SW 1271 (cell line): ENCODE results near the gene SHISA8.
"Not testable (repeated sequence)": the region's sequence is repeated elsewhere in the genome, so short reads cannot be mapped to it uniquely, and the experiment has no call there.

ENCODE experiments used
- DNase-seq, 2 experiments: peaks; one replicate each; lab custom pipeline; 2025; lab: John Stamatoyannopoulos, UW

The SHISA8 gene

DNA sequence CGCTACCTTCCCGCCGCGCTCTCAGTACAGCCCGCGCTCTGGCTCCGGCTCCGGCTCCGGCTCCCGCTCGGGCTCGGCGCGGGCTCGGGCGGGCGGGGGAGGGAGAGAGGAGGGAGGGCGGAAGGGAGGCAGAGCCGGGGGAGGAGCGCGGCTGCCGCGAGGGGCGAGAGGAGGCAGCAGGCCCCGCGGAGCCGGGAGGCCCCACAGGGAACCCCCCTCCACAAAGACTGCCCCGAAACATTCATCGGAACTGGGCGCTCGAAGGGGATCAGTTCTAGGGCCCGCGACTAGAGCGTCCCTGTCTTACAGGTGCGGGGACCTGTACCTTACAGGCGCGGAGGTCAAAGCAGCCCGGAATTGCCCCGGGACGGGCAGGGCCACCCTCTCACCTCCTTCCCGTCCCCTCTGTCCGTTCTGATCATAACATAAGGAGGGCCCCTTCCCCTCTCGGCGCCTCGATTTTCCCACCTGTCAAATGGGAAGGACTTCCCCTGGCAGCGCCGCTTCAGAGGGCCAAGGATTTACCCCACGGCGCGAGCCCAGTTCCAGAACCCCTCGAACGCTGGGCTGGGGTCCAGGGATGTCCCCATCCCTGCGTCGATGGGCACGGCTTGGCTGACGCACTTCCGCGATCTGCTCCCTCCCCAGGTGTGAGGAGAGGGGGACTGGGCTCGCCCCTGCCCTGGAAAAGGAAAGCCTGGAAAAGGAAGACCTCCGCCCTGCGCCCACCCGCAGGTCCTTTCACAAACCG is at the start of gene SHISA8:
Gene SHISA8 (minus strand): TSS at position 40 of the 751 bp plus-strand sequence. CDS start 407 bp downstream, outside the sequence.
- no peak for DNase-seq

DNA sequence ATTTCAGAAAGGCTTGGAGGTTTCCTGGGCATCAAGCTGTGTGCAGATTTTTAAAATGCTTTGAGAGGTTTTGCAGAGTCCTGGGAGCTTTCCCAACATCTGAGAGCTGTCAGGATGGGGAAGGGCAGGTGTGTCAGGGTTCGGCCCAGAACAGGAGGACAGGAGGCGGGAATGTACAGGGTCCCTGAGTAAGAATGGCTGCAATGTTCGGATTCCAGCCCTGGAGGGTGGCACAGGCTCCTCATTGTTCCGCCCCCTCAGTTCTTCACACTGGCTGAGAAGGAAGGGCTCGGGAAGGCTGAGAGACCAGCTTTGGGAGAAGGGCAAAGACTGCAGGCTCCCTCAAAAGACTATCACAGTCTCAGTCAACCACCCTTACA is 49.2 kb upstream of the SHISA8 start:
- DNase-seq = no peak

DNA sequence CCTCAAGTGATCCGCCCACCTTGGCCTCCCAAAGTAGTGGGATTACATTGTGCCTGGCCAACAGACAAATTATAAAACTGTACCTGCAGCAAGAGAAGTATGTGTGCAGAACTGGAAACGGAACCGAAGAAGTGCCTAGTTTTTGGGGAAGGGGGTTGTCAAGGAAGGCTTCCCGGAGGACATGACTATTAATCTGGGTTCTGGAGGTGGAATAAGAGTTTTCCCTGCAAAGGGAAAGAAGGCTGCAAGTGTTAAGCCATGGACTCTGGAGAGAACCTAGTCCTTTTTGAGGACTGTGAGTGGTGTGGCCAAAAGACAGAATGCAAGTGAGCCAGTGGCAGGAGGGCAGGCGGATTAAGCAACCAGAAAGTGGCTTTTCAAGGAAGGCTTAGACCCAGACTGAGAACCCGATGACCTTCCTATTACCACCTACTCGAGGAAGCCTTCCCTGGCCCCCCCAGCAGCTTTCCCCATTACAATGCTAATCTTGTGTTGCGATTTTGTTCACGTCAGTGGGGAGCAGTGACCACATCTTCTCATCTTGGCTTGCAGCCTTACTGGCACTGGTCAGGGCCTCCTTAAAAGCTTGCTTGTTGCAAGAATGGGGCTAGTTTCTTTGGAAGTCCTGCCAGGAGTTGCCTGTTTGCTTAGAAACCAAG is 48.7 kb upstream of the SHISA8 start:
- DNase-seq = no peak

DNA sequence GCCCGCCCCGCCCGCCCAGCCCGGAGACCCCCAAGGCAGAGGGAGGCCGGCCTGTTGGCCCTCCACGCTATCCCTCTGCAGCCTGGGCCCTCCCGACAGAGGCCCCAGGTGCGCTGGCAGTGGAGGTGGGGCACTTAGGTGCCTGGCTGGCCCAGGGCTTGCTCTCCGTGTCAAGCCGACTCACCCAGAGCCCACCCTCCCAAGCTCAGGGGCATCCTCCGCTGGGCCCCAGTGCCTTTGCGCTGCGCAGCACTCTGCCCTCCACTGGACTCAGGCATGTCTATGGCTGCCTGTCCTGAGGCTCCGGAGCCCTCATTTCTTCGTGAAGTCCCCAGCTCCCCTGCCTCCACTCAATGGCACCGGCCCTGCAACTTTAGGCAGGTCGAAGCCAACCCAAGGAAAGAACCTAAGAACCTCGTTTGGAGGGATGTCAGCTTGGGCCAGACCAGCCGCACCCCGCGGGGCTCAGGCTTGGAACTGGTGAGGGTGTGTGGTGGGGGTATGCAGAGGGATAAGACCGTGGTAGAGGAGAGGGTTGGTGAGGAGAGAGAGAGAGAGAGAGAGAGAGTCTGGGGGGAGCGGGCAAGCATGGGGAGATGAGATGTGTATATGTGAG is 43.2 kb upstream of the SHISA8 start:
- DNase-seq = no peak

DNA sequence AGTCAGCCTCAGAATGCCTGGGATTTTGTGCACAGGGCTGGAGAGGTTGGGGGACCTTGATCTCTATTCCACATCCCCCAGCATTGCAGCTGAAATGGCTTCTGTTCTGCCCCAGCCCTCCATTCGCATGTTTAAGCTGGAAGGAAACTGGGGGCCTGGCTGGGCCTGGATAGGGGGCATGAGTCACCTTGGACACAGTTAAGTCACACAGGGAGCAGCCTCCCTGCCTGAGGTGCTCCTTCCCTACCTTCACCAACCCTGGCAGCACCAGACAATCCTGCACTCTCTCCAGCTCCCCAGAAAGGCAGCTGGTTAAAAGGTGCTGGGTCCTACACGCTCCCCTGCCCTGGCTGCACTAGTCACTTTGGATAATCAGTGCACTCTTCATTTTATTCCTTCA is 37.8 kb upstream of the SHISA8 start:
- DNase-seq = no peak

DNA sequence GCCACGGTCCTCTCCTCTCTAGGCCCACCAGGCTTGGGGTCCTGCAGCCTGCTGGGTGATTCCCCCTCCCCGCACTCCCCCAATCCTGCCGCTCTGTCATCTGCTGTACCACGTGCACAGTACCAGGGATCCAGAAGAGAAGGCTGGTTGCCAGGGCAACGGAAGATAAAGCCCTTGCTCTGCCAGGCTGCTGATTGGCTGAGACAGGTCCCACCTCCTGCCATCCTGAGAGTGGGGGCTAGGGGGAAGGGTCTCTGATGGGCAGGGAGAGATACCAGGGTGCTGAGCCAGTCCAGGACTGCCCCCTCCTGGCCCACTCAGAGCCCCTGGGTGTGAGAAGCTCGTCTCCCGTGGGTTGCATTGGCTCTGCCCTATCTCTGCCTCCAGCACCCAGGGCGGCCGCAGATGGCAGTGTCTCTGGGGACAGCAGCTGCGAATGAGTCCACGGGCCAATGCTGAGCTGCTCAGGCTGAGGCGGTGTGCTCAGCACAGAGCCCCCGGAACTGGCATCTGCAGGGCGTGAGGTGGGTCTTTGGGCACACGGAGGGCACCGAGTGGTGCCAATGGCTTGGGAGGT is 37.1 kb upstream of the SHISA8 start, which contains the start of gene SMIM45:
Gene SMIM45 (plus strand): TSS at position 253 of the 577 bp plus-strand sequence.
- no peak for DNase-seq

DNA sequence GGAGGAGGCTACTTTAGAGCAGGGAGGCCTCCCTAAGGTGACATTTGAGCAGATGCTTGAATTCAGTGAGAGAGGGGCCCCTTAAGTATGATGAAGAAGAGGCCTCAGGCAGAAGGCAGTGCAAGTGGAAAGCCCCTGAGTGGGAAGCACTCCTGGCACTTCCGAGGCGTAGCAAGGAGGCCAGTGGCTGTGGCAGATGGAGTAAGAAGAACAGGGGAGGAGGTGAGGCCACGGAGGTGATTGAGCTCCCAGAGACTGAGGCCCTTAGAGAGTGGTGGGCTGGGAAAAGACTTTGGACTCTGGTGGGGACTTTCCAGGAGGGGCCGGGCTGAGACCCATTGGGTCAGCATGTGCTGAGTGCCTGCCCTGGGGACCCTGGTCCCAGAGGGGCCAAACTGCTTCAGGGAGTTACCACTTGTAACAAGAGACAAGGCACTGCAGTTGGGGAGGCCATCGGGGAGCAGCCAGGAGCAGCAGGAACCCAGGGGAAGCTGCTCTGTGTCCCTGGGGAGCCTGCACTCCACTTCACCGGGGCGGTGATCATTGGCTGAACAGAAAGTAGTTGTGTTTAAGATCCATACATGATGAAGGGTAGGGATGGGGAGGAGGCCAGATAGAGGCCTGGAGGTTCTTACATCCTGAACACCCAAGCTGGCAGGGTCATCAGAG is 34.6 kb upstream of the SHISA8 start:
- DNase-seq = no peak

DNA sequence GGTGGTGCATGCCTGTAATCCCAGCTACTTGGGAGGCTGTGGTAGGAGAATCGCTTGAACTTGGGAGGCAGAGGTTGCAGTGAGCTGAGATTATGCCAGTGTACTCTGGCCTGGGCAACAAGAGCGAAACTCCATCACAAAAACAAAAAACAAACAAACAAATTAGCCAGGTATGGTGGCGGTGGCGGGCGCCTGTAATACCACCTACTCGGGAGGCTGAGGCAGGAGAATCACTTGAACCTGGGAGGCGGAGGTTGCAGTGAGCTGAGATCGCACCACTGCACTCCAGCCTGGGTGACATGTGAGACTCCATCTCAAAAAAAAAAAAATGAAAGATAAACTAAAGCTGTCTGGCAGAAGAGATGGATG is 34.0 kb upstream of the SHISA8 start:
- DNase-seq = not testable (repeated sequence)

DNA sequence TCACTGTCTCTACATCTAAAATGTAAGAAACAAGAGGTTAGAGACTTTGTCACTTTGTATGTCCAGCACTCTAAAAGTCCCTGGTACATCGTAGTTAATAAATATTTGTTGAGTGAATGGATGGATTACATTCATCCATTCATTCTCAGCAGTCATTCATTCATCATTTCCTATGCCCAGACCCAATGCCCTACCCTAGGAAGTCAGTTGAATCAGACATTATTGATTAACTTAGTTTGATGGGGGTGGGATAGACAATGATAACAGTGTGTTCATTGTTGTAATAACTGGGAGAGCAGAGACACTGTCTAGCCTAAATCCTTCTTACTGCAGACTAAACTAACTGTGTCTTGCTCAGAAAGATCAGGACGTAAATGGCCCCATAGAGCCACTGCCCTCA is 33.3 kb upstream of the SHISA8 start:
- no peak for DNase-seq

DNA sequence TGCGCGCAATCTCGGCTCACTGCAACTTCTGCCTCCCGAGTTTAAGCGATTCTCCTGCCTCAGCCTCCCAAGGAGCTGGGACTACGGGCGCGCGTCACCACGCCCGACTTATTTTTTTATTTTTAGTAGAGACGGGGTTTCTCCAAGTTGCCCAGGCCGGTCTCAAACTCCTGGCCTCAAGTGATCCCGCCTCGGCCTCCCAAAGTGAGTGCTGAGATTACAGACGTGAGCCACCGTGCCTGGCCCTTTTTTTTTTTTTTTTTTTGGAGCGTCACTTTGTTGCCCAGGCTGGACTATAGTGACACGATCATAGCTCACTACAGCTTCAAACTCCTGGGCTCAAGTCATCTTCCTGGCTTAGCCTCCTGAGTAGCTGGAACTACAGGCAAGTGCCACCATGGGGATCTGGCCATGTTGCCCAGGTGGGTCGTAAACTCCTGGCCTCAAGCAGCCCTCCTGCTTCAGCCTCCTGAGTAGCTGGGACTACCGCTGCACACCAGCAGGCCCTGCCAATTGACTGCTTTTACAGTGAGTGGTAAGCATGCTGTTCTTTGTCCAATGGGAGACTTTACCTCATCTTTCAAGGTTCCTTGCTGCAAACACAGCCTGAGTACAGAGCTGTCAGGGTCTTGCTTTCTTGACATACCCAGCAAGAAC is 32.7 kb upstream of the SHISA8 start:
- no peak for DNase-seq

DNA sequence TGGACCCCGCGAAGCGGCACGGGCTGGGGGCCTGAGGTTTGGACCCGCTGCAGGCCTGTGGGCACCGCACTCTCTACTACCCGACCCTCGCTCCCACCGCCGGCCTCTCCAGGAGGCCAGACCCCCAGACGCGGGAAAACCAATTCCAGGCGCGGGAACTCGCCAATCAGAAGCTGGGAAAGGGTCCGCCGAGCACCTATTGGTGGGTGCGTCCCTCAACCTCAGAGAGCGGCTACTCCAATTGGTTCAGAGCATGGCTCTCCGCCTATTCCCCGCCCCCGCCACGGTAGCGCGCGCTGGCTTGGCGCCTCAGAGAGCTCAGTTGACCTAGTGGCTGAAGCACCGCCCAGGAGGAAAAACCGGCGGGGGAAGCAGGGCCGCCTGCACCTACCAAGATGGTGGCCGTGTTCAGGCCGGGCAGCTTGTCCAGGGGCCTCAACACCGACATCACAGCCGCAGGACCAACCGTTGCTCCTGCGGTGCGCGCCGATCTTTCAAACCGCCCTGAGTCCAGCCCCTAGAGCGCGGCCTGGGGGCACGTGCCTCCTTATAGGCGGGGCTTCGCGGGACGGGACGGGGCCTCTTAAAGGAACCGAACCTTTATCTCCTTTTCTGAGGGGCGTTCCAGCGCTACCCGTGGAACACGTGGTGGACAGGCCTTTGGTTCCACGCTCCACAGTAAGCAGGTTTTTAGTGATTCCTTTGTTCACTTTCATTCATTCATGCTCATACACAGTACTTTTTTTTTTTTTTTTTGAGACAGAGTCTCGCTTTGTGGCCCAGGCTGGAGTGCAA is 32.0 kb upstream of the SHISA8 start, which contains the start of gene CENPM:
Gene CENPM (minus strand): TSS at position 524 of the 795 bp plus-strand sequence. CDS start 76 bp downstream, at position 448.
- DNase-seq = peak; percentile 85 to 93

DNA sequence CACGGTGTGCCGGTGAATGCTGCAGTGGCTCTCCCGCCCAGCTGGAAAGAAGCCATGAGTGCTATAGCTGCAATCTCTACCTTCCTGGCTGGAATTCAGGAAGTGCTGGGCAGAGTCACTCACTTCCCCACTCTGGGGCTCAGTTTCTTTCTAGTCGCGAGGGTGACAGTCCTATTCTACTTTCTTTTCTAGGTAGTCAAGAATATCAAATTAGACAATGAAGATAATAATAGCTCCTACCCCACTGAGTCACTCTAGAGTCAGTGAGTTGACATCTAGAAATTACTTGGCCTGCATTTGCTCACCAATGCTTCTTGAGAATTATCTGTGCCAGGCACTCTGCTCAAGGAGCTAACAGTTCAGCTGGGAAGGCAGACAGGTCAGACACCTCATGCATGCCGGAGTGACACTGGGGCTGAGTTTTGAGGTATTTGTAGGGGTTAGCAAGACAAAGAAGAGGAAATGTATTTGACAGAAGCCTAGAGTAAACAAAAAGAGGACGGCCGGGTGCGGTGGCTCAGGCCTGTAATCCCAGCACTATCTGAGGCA is 28.9 kb upstream of the SHISA8 start:
- no peak for DNase-seq

DNA sequence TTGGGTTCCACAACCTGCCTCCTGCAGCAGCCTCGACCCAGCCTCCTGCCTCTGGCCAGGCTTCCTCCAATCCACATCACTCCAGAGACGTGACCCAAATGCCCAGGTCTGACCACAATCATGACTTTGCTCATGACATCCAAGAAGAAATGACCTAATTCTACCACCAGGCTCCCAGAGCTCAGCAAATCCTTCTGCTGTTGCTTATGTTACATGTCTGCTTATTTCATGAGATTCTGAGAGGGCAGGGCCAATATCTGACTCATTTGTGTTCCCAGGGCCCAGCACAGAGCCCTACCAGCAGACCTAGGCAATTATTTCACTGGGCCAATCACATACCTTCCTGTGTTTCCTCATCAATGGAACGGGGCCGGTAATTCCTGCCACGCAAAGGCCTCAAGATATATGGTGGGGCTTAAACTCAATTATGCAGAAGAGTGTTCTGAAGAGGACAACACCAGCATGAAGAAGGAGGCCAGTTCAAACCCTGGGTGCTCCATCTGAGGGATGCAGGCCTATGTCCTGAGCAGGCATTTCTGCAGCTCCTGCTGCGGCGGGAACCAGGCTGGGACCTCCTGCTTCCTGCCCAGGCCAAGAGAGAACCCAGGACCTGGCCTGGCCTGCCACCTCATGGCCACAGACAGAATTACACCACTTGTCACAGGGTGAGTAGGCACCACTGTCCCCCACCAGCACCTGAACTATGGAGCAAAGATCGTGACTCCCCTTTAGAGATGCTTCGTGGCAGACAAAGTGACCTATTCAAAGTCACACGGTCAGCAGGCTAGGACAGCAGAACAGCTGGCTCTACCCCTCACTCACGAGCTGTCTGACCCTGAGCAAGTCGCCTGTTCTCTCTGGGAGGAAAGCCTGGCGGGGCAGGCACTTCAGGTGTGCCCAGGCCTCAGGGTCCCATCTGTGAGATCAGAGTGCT is 26.2 kb upstream of the SHISA8 start:
- DNase-seq = peak in 1 of 2 experiments; percentile 62

DNA sequence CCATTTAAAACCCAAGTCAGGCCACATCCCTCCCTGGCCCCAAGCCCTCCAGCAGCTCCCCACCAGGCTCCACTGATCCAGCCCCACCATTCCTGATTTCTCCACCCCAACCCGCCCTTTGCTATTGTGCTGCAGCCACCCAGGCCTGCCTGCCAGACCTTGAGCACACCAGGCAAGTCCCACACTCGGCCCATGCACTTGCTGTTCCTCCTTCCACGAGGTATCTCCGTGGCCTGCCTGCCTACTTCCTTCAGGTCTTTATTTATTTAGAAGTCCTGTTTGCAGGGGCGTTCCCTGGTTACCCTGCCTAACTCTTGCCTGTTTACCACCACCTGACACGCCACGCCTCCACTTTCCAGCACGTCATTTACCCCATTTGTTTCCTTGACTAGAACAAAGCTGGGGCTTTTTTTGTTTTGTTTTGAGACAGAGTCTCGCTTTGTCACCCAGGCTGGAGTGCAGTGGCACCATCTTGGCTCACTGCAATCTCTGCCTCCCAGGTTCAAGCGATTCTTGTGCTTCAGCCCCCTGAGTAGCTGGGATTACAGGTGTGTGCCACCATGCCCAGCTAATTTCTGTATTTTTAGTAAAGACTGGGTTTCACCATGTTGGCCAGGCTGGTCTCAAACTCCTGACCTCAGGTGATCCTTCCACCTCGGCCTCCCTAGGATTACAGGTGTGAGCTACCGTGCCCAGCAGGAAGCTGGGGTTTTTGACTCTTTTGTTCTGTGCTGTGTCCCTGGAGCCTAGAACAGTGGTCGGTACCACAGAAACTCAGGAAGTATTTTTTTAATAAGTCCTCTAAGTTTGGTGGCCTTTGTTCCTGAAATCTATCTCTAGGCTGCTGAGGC is 25.3 kb upstream of the SHISA8 start:
- DNase-seq = peak in 1 of 2 experiments; percentile 22

DNA sequence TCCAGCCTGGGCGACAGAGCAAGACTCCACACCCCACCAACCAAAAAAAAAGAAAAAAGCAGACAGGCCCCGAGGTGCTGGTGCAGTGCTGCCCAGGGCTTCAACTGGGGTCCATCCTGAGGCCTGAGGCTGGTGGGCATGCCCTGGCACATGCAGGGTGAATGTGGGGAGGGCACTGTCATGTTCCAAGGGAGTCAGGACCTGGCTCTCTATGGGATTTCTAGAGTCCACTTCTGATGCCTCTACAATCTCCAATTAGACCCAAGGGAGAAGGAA is 22.0 kb upstream of the SHISA8 start:
- no peak for DNase-seq

DNA sequence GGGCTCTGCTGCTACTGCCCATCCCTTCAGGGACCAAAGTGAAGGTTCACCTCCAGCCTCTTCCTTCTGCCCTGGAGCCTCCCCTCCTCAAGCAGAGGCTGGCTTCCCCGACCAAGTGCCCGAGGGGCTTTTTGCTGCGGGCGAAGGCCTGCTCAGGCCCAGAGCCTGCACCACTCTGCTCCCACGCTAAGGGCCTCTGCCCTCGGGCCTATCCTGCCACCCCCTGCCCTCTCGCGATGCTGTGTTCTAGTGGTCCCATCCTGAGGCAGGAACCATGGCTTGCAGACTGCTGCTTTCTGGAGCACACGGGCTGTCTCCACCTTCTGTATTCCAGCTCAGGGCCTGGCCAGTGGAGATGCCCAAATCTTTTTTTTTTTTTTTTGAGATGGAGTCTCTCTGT is 20.6 kb upstream of the SHISA8 start:
- no peak for DNase-seq

DNA sequence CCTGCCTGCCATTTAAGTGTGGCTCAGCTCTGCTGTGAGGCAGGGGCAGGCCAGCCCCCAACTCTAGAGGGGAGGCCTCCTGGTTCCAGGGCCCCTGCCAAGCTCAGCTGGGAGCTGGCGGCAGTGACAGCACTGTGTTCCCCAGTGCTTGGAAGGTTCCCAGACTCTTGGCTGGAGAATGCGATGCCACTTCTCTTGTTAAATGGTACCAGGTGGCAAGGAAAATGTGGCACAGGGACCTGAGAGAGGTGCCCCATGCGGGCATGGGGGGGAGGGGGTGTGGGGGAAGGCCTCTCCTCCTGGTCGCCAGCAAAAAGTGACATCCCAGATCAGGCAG is 20.1 kb upstream of the SHISA8 start:
- DNase-seq = no peak

DNA sequence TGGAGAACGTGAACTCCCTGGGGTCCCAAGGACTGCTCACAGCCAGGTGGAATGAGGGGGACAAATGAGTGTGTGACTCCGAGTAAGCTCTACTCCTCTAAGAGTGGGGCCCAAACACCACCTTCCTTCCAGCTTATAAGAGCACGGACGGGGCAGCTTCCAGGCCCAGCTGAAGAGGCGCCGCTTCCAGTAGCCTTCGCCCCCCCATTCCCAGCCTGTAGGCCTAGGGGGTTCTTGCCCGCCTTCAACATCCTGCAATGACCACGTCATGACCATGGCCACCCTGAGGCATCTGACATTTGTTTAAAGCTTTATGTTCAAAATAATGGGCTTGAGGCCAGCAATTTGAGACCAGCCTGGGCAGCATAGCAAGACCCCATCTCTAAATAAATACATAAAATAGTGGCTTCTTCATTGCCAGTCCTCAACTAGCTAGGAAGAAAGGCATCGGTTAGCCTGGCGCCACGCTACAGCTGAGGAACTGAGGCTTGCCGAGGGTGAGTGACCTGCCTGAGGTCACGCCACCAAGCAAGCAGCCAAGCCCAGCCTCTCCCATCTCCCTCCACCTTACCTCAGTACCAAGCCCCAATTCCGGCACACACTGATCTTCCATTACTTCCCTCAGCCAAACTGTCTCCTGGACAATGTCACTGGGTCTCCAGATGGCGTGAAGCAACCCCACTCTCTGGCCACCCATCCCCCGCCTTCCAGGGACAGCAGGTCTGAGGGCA is 19.6 kb upstream of the SHISA8 start:
- no peak for DNase-seq
